Measurements from ENCODE around the gene MDGA2.

DNA sequence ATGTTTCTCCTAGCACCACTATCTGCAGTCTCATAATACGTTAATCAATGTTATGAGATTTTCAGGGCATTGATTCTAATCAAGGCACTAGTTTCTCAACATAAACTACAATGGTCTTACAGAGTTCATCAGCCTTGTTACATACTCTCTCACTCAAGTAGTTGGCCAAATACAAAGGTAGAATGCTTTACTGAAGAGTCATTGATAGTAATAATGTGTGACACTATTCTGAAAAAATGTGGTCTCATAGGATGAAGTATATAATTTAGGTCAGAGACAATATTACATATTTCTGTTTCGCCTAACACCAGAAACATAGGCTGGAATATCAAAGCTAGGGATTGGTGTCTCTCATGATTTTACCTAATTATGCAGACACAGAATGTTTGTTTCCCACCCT lies 35.2 kb upstream of the MDGA2 start:
- TF ChIP-seq ARNT (IDR thresholded peaks at IDR 0.05) = no peak
- TF ChIP-seq SUZ12 (IDR thresholded peaks at IDR 0.05) = no peak
- TF ChIP-seq L3MBTL2 (conservative IDR thresholded peaks at IDR 0.05) = no peak
- no peak for TF ChIP-seq ELF4 (IDR thresholded peaks at IDR 0.05)
- no peak for TF ChIP-seq FOXM1 (IDR thresholded peaks at IDR 0.05; ENCODE audit: borderline replicate concordance)
- no peak for TF ChIP-seq FOXA1 (IDR thresholded peaks at IDR 0.05)
- TF ChIP-seq SP1 (IDR thresholded peaks at IDR 0.05) = no peak
